Measurements from ENCODE around the gene TMEM207.

The TMEM207 gene

GRCh38 chr3:190495354-190495753 lies 45.7 kb upstream of the TMEM207 start:
- no peaks in the 10 kb centered on the region for H3K4me1 ChIP-seq
- no peak for DNase-seq

GRCh38 chr3:190494907-190495306 lies 45.2 kb upstream of the TMEM207 start:
- no peaks in the 10 kb centered on the region for H3K36me3 ChIP-seq
- H3K9me3 ChIP-seq: no peaks in the 10 kb centered on the region
- no peak for TF ChIP-seq CTCF (IDR thresholded peaks at IDR 0.05; ENCODE audit: low read depth, low read length)
- H3K27me3 ChIP-seq: no peaks in the 10 kb centered on the region
- H3K4me3 ChIP-seq (ENCODE audit: low read depth, low read length): no peak overlapping the region
- no peak for DNase-seq
- H3K4me1 ChIP-seq: no peaks in the 10 kb centered on the region

More at GRCh38 chr3:190495354-190495753, 45.7 kb upstream of the TMEM207 start:
- Histone ChIP-seq H3K27me3 (no peaks in the 10 kb centered on the region), H3K4me3 (ENCODE audit: low read depth, low read length) (no peak overlapping the region), H3K9me3 (no peaks in the 10 kb centered on the region), H3K36me3 (no peaks in the 10 kb centered on the region)
- TF ChIP-seq CTCF (IDR thresholded peaks at IDR 0.05; ENCODE audit: low read depth, low read length): no peak

- no peaks in the 10 kb centered on the region for H3K9me3 ChIP-seq
- no peaks in the 10 kb centered on the region for H3K36me3 ChIP-seq
- H3K4me3 ChIP-seq (ENCODE audit: low read depth, low read length): no peak overlapping the region
- H3K27me3 ChIP-seq: no peaks in the 10 kb centered on the region
- no peak for DNase-seq
- no peaks in the 10 kb centered on the region for H3K4me1 ChIP-seq
- no peak for TF ChIP-seq CTCF (IDR thresholded peaks at IDR 0.05; ENCODE audit: low read depth, low read length)
These were observed 43.3 kb upstream of the TMEM207 start for GRCh38 chr3:190492966-190493365.

- no peak for TF ChIP-seq CTCF (IDR thresholded peaks at IDR 0.05; ENCODE audit: low read depth, low read length)
- H3K4me1 ChIP-seq: no peaks in the 10 kb centered on the region
- no peak for DNase-seq
These were observed 42.4 kb upstream of the TMEM207 start for GRCh38 chr3:190492129-190492528.

GRCh38 chr3:190491533-190492054 lies 41.9 kb upstream of the TMEM207 start:
- H3K4me3 ChIP-seq (ENCODE audit: low read depth, low read length): no peak overlapping the region
- H3K27me3 ChIP-seq: no peaks in the 10 kb centered on the region
- no peak for DNase-seq
- no peaks in the 10 kb centered on the region for H3K36me3 ChIP-seq
- no peaks in the 10 kb centered on the region for H3K4me1 ChIP-seq
- no peaks in the 10 kb centered on the region for H3K9me3 ChIP-seq
- TF ChIP-seq CTCF (IDR thresholded peaks at IDR 0.05; ENCODE audit: low read depth, low read length): no peak

More at GRCh38 chr3:190492129-190492528, 42.4 kb upstream of the TMEM207 start:
- Histone ChIP-seq H3K4me3 (ENCODE audit: low read depth, low read length) (no peak overlapping the region), H3K9me3 (no peaks in the 10 kb centered on the region), H3K36me3 (no peaks in the 10 kb centered on the region), H3K27me3 (no peaks in the 10 kb centered on the region)

GRCh38 chr3:190486908-190487607 lies 37.4 kb upstream of the TMEM207 start:
- no peak overlapping the region for H3K4me3 ChIP-seq (ENCODE audit: low read depth, low read length)
- no peak for TF ChIP-seq CTCF (IDR thresholded peaks at IDR 0.05; ENCODE audit: low read depth, low read length)
- H3K4me1 ChIP-seq: no peaks in the 10 kb centered on the region
- no peaks in the 10 kb centered on the region for H3K36me3 ChIP-seq
- no peak for DNase-seq
- no peaks in the 10 kb centered on the region for H3K27me3 ChIP-seq
- no peaks in the 10 kb centered on the region for H3K9me3 ChIP-seq

Data from BE2C (cell line).